Activated gamma-delta T cell treated with Interleukin-2 at 50 U/mL for 16 hours (primary cell): ENCODE data around the gene ACAA2.
"Not testable (repeated sequence)": the region's sequence is repeated elsewhere in the genome, so short reads cannot be mapped to it uniquely, and the experiment has no call there.

Experiments
- DNase-seq: peaks from one replicate; pipeline ENCODE4 v3.0.0-alpha.2; 2020

Gene ACAA2

DNA sequence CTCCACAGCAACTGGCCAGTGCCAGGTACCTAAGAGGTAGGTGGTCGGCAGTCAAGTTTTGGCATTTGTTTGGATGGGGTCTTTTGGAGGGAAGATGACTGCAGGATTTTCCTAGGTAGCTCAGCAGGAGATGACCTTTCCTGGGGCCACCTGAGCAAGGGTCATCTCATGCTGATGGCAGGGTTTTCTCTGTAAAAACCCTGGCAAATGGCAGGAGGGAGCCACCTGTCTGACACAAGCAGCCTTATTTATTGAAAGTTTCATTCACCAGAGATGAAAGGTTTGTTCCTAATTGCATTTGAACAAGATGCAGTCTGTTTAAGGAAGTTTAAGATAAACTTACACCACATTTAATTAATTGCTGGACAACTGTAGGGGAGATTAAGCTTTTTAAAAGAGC lies 31.6 kb upstream of the ACAA2 start:
- DNase-seq = no peak

- DNase-seq = no peak
Observed at GRCh38 chr18:49843778-49844625, 30.7 kb upstream of the ACAA2 start.

- no peak for DNase-seq
Observed at GRCh38 chr18:49843131-49843530, 29.8 kb upstream of the ACAA2 start.

- DNase-seq = no peak
Observed at GRCh38 chr18:49842656-49843055, 29.3 kb upstream of the ACAA2 start.

GRCh38 chr18:49841236-49842217 lies 28.2 kb upstream of the ACAA2 start:
- no peak for DNase-seq

DNA sequence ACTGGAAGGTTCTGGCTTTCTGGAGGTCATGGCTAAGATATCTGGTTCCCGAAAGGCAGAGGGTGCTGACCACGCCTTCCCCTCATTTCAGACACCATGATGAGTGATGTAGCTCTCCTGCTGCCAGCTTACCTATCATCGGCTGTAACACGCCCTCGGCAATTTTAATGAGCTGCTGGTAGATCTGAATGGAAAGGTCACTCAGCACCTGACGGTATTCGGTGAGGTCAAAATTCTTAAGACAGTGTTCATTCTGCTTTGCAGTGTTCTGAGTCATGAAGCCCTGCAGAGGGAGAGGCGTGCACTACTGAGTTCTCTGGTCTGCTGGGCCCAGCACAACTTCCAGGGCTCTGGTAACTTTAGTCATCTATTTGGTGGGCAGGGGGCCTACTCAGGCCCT lies 25.7 kb upstream of the ACAA2 start:
- DNase-seq = no peak

DNA sequence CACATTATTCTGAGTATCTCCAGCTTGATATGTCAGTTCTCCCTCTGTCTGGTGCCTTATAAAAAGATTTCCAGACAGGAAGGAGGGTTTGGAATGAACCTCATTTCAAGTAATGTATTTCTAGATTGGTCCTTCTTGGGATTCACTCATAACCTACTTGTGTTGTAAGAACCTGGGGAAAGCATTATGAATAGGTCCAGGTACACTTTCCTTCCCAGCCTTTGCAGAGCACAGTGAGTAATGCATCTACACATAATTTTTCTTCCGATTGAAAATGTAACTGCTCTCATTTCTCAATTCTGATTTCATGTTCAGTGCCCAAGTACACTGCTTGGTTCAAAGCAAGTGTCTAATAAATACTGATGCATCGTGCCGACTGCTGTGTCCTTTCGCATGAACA lies 25.0 kb upstream of the ACAA2 start:
- DNase-seq = no peak

DNA sequence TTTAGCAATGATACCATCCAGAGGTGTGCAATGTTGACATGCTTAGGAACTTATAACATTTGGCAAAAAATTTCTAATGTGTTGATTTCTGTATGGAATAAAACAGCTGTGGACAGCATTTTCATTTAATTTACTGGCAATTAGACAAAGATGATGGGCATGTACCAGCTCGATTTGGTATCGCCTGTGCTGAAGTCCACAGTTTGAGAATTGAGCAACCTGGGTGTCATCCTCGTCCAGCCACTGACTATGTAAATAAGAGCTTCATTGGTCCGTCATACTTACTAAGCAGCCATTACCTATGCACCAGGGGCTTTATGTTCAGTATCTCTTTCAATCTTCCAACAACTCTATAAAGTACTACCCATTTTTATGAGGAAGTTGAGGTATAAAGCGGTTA lies 24.6 kb upstream of the ACAA2 start:
- no peak for DNase-seq

- DNase-seq = not testable (repeated sequence)
Observed at GRCh38 chr18:49837316-49837835, 24.0 kb upstream of the ACAA2 start.

GRCh38 chr18:49835405-49835804 lies 22.1 kb upstream of the ACAA2 start:
- DNase-seq = no peak

GRCh38 chr18:49834258-49834657 lies 20.9 kb upstream of the ACAA2 start:
- DNase-seq = no peak

DNA sequence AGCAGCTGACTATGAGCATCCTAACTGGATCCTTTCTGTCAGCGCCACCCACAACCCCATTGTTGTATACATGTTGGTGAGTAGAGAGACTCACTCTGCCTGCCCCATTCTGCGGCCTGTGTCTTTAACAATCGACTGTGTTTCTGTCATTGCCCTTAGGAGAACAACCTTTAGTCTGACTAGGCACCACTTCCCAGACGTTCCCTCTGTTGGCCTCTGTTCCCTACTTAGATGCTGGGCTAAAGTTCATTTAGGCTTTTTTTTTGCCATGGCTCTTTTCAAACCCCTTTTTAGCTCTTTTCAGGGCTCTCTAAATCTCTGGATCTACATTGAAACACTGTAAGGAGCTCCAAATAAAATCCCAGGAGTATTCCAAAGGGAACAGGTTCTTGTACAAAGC lies 20.5 kb upstream of the ACAA2 start:
- no peak for DNase-seq

DNA sequence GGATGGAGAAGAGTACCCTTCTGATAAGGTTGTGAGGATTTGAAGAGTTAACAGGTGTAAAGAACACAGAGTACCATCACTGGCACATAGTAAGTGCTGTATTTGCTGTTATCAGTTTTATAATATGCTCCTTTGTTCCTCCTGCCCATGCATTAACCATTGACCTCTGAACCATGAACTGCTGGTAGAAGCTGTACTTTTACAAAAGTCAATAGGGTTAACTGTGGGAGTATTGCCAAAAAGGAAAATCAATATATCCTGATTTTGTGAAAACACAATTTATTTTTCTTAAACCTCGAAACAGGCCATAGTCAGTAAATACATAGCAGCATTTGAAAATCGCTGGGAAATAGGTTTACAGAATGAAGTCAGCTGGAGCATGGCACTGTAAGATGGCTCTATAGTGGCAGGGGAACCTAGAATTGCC lies 18.9 kb upstream of the ACAA2 start:
- DNase-seq = no peak

DNA sequence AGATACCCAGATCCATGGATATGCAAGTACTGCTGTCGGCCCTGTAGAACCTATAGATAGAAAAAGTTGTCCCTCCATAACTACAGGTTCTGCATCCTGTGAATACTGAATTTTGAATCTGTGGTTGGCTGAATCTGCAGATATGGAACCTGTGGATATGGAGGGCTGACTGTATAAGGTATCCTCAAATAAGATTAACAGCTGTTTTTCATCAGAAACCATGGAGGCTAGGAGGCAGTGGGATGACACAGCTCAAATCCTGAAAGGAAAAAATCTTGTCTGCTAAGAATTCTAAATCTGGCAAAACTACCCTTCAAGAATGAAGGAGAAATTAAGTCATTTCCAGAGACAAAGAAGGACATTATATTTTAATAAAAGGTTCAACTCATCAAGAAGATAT lies 14.7 kb upstream of the ACAA2 start:
- no peak for DNase-seq

DNA sequence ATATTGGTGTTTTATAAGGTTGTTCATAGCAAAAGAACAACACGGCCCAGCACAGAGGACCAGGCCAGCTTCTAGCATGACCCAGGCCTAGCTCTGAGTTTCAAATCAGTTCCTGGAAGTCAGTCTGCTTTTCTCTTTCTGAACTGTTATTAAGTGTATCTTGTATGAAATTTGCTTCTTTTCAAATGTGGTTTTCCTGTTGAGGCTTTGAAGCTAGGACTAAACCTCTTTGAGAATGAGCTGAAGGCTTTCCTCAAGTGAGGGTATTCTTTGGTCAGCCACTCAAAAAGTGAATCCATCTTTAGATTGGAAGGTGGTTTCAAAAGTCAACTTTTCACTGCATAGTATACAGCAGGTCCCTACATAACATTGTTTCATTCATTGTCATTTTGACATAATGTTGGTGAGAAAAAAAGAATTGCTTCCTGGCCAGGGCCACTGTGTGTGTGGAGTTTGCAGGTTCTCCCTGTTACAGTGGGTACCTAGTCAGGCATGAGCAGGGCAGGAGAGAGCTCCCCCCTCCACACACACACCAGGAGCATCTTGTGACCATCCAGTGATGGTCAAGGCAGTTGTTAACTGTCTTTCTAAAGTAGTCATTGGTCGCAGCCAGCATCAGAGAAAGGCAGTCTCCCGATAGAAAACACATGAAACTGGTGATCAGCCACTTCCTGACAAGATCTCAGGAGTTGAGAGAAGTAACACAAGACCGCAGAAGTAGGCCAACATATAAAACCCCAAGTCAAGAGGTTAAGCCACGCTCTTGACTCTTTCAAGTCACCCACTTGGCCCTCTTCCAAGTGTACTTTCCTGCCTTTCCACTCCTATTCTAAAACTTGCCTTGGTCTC lies 6.7 kb upstream of the ACAA2 start:
- peak; percentile 54 for DNase-seq

DNA sequence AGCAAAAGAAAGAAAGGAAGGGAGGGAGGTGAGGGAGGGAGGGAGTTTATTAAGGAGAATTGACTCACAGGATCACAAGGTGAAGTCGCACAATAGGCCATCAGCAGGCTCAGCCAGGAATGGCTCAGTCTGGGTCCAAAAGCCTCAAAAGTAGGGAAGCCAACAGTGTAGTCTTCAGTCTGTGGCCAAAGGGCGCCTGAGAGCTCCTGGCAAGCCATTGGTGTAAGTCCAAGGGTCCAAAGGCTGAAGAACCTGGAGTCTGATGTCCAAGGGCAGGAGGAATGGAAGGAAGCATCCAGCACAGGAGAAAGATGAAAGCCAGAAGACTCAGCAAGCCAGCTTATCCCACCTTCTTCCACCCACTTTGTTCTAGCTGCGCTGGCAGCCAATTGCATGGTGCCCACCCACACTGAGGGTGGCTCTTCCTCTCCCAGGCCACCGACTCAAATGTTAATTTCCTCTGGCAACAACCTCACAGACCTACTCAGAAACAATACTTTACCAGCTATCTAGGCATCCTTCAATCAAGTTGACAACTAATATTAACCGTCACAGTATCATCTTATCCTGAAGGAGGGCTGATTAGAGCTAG lies 5.8 kb upstream of the ACAA2 start:
- no peak for DNase-seq

GRCh38 chr18:49817947-49818346 lies 4.6 kb upstream of the ACAA2 start:
- DNase-seq = no peak

- DNase-seq = no peak
Observed at GRCh38 chr18:49815927-49816326, 2.6 kb upstream of the ACAA2 start.

DNA sequence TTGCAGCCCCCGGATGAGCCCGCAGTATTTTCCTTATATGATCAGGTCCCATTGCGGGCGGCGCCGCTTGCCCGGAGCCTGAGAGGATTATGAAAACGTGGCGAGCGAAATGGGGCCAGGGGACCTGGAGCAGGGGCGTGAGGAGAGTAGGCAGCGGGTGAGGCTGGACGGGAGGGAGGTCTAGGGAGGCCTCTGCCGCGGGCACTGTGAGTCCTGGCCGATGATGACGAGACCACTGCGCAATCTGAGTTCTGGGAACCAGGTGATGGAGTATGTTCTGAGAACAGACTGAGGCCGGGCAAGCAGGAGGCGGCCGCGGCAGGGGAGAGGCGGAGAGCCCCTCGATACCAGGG lies 790 bp upstream of the ACAA2 start:
- DNase-seq = peak; percentile 33

GRCh38 chr18:49813069-49813318 lies 339 bp downstream of the ACAA2 start:
- DNase-seq = no peak

DNA sequence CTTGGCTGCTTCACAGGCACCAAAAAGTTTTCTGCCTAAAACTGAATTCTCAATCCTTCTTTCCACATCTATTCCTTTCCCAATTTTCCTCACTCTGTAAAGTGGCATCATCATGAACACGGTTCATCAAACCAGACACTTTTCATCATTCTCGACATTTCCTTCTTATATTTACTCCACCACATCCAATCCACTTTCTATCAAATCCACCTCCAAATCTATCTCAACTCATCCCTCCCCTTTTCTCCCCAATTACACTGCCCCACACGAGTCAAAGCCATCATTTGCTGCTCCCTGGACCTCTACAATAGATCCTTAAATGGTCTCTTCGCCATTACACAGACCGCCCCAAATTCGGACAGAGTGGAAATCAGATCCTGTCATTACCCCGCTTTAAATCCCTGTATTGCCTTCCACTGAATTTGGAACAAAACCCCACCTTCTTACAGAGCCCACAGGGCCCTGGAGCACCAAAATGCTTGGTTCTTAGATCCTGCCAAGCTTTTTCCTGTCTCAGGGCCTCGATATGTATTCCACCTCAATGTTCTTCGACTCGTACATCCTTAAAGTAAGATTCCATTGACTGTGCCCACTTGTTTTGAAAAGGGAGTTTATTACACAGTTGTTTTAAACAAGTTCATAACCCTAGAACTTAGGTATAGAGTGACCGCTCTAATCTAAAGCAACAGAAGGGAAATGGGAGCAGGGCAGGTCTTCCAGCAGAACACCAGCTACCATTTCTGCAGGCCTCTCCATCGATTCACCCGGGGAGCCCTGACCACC lies 856 bp downstream of the ACAA2 start:
- DNase-seq = no peak
